ENCODE measurements around the gene OIT3. TPM values are rescaled to one million over a fixed set of nuclear protein-coding genes. Genes with fewer than 3 reads are reported as not detected.
"Not testable (repeated sequence)": the region's sequence is repeated elsewhere in the genome, so short reads cannot be mapped to it uniquely, and the experiment has no call there.

The OIT3 gene
- total RNA-seq, 1 experiment from 2014 or later, result not detected

DNA sequence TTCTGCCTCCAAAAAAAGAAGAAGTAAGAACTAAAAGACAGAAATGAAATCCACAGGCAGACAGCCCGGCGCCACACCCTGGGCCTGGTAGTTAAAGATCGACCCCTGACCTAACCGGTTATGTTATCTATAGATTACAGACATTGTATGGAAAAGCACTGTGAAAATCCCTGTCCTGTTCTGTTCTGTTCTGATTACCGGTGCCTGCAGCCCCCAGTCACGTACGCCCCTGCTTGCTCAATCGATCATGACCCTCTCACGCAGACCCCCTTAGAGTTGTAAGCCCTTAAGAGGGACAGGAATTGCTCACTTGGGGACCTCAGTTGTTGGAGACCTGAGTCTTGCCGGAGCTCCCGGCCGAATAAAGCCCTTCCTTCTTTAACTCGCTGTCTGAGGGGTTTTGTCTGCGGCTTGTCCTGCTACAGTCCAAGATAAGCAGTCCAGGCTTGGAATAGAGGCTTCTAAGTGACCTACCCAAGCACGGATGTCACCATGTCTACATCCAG lies 10.5 kb downstream of the OIT3 start:
- not testable (repeated sequence) for DNase-seq (ENCODE audit: low read depth)

DNA sequence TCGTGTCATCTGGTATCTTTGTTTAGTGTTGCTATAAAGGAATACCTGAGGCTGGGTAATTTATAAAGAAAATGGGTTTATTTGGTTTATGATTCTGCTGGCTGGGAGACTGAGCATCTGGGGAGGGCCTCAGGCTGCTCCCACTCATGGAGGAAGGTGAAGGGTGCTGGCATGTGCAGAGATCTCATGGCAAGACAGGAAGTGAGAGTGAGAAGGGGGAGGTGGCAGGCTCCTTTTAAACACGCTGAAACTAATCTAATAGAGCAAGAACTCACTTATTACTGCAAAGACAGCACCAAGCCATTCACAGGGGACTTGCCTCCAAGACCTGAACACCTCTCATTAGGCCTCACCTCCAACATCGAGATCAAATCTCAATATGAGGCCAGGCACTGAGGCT lies 11.3 kb downstream of the OIT3 start:
- no peak for DNase-seq (ENCODE audit: low read depth)

DNA sequence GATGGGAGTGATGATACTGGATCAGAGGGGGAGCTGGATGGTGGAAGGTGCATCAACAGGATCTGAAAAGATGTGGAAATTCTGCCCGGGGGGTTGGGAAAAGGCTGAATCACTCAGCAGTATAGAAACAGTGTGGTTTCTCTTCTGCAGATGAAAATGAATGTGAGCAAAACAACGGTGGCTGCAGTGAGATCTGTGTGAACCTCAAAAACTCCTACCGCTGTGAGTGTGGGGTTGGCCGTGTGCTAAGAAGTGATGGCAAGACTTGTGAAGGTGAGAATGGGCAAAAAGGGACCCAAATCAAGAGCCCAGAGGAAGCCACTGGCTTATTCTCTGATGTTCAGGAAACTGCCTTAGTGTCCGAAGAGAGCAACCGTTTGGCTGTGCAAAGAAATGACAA lies 12.9 kb downstream of the OIT3 start:
- peak; percentile 7 for DNase-seq (ENCODE audit: low read depth)

- no peak for DNase-seq (ENCODE audit: low read depth)
Measured at GRCh38 chr10:72910705-72911104, 17.2 kb downstream of the OIT3 start.

GRCh38 chr10:72911758-72912157 lies 18.2 kb downstream of the OIT3 start:
- no peak for DNase-seq (ENCODE audit: low read depth)

DNA sequence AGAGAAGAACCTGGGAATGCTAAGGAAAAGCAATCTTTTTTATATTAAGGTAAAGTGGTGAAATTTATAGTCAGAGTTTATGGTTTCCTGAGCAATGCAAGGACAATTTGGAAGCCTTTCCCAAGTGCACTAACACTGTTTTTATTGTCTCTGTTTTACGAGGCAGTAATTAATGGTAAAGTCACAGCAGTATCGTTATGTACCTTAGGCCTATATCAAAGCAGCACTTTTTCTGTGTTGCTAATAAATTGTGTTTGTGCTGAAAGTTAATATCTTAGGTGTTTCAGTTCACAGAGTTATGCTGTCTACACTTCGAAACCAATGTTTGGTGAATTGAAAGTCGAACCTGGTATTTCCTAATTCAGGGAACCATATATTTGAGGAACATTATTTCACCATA lies 19.2 kb downstream of the OIT3 start:
- DNase-seq (ENCODE audit: low read depth), result no peak

DNA sequence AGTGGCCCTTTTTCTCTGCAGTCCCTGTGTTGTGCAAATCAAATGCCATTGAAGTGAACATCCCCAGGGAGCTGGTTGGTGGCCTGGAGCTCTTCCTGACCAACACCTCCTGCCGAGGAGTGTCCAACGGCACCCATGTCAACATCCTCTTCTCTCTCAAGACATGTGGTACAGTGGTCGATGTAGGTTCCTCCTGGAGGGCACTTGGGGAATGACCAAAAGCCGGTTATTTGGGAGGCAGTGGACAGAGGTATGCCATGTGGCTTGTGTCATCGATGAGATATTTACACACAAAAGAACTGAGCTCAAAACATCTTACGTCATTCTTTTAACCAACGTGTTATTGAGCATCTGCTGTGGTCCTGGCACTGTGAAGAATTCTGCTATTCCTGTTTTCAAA lies 19.7 kb downstream of the OIT3 start:
- DNase-seq (ENCODE audit: low read depth), result no peak

- not testable (repeated sequence) for DNase-seq (ENCODE audit: low read depth)
Measured at GRCh38 chr10:72917201-72917600, 23.7 kb downstream of the OIT3 start.

DNA sequence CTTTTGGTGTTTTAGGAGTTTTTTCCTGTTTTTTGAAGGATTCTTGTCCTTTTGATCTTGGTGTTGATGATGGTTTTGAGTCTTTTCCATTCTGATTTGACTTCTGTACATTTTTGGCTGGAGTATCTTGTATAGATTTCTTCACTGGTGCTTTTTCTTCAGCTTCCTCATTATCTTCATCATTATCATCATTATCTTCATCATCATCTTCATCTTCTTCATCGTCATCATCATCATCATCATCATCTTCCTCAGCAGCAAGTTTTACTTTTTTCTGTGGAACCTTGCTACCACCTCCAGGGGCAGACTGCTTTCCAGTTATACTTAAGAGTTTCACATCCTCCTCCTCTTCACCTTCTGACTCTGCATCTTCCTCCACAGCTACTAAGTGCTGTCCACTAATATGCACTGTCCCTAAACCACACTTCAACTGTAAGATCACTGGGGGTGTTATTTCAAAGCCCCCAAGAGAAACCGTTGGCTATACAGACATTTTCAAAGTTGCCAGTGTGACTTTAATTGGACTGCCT lies 24.3 kb downstream of the OIT3 start:
- not testable (repeated sequence) for DNase-seq (ENCODE audit: low read depth)

- DNase-seq (ENCODE audit: low read depth), result no peak
Measured at GRCh38 chr10:72918352-72918751, 24.8 kb downstream of the OIT3 start.

- not testable (repeated sequence) for DNase-seq (ENCODE audit: low read depth)
Measured at GRCh38 chr10:72921147-72921683, 27.7 kb downstream of the OIT3 start.

DNA sequence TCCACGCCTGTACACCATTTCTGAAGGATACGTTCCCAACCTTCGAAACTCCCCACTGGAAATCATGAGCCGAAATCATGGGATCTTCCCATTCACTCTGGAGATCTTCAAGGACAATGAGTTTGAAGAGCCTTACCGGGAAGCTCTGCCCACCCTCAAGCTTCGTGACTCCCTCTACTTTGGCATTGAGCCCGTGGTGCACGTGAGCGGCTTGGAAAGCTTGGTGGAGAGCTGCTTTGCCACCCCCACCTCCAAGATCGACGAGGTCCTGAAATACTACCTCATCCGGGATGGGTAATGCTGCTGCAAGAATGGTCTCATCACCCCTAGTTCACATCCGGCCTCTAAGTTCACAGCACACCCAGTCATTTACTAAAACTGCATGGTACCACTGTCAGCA lies 30.8 kb downstream of the OIT3 start:
- DNase-seq (ENCODE audit: low read depth), result no peak

GRCh38 chr10:72925951-72926465 lies 32.5 kb downstream of the OIT3 start:
- no peak for DNase-seq (ENCODE audit: low read depth)

GRCh38 chr10:72927485-72927884 lies 33.9 kb downstream of the OIT3 start:
- no peak for DNase-seq (ENCODE audit: low read depth)

DNA sequence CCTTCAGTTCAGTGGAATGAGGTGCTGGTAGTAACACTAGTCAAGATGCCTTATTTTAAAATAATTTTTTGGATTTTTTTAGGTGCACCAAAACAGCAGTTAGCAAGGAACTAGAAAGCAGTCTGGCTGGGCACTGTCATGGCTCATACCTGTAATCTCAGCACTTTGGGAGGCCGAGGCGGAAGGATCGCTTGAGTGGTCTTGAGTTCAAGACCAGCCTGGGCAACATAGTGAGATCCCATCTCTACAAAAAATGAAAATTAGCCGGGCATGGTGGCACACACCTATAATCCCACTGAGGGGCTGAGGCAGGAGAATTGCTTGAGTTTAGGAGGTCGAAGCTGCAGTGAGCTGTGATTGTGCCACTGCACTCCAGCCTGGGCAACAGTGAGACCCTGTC lies 35.3 kb downstream of the OIT3 start:
- DNase-seq (ENCODE audit: low read depth), result no peak

DNA sequence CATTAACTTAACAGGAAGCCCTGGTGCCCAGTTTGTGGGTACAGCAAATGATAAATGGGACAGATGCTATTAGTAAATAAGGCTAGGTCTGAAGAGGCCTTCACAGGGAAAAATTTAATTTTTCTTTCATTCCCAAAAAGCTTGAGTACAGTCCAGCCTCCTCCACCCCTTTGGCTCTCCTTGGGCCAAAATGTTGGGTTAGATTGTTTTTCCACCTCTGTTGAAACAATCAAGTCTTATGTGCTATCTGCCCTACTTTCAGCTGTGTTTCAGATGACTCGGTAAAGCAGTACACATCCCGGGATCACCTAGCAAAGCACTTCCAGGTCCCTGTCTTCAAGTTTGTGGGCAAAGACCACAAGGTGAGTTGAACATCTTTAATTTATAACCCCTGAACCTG lies 36.7 kb downstream of the OIT3 start:
- no peak for DNase-seq (ENCODE audit: low read depth)

- no peak for DNase-seq (ENCODE audit: low read depth)
Measured at GRCh38 chr10:72932259-72933015, 38.9 kb downstream of the OIT3 start.

GRCh38 chr10:72935361-72935760 lies 41.8 kb downstream of the OIT3 start:
- DNase-seq (ENCODE audit: low read depth), result peak; percentile 4

DNA sequence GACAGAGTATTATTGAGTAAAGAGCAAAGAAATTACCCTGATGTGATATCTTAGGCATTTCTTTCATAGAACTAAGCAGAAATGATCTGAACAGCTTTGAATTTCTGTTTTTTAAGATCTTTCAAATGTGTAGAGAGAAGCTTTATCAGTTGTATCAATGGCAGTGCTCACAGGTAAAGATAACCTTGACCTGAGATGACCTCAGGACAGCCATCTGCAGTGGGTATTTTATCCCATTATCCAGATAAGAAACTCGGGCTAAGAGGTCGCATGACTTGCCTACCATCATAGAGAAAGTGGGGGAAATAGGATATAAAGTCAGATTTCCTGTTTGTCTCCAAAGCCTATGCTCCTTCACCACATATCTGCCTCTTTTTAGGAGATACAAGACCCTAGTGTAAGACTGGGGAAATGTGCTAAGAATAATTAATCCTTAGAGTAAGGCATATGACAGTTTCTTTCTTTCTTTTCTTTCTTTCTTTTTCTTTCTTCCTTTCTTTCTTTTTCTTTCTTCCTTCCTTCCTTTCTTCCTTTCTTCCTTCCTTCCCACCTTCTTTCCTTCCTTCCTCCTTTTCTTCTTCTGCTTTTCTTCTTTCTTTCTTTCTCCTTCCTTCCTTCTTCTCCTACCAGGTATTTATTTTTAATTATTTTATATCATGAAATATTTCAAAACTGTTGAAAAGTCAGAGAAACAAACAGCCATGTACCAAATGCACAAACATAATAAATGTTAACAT lies 50.1 kb downstream of the OIT3 start:
- DNase-seq (ENCODE audit: low read depth), result no peak

- no peak for DNase-seq (ENCODE audit: low read depth)
Measured at GRCh38 chr10:72946963-72947362, 53.4 kb downstream of the OIT3 start.

DNA sequence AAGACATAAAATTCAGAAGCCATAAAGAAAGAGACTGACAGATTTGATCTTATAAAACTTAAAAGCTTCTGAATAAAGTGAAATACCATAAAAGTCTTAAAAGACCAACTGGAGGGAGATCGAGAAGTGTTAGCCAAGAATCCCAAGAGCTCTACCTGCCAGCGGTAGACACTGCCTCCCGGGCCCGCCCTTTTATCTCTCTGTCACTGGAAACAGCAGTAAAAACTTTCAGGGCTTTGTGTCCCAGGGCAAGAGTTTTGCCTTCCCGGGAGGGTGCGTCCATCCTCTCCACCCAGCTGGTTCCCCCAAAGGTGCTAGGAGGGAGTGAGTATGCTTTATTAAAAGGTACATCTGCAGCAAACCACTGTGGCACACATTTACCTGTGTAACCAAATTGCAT lies 55.2 kb downstream of the OIT3 start:
- DNase-seq (ENCODE audit: low read depth), result no peak

DNA sequence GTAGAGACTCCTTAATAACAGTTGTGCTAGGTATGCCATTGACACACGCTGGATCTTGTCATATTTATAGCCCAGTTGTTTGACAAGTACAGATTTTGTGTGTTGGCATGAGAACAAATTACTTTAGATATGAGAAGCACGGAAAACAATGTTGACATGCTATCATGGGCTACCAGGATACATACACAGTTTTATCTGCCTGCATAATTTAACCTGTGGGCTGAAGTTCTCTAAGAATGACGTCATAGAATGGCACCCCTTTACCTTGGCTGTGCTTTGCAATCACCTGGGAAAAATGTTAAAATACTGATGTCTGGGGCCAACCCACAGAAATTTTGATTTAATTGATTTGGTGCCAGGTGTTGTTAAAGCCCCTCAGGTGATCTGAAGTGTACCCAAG lies 58.2 kb downstream of the OIT3 start:
- no peak for DNase-seq (ENCODE audit: low read depth)
